H1 (cell line): ENCODE results near the gene CNOT6. TPM values are rescaled to one million over a fixed set of nuclear protein-coding genes. Genes with fewer than 3 reads are reported as not detected.

Source experiments
- CTCF ChIA-PET: fragments of 300-600 bp; sonication (Branson Sonifier 250); formaldehyde crosslinking; loops from one replicate; lab custom pipeline; 2021; ENCODE audit not compliant: partially characterized antibody; lab: Charles Lee
- POLR2A ChIA-PET: fragments of 300-600 bp; sonication (Branson Sonifier 250); formaldehyde crosslinking; loops from one replicate; lab custom pipeline; 2021; ENCODE audit warnings: inconsistent platforms; ENCODE audit not compliant: partially characterized antibody; lab: Charles Lee
- DNase-seq, 2 experiments: peaks; one replicate each; pipeline versions ENCODE4 v3.0.0 to v3.0.0-alpha.2; 2010 to 2022; ENCODE audit warnings: low spot score in 2 of 2, low read depth in 1 of 2, mixed read lengths in 1 of 2
- FAIRE-seq: peaks from 2 replicates; lab custom pipeline; 2011; peaks lifted over from hg19 to GRCh38; lab: Jason Lieb, UNC
- H2AFZ ChIP-seq: 2 replicates; pipeline ENCODE4 v1.8.1; 2012; ENCODE audit warnings: low read length, inconsistent platforms
- H2AK5ac ChIP-seq: 2 replicates; pipeline ENCODE4 v1.6.1; 2013; ENCODE audit warnings: low read depth, low read length
- H2BK120ac ChIP-seq: replicated peaks from 2 replicates; pipeline ENCODE3; 2013; ENCODE audit warnings: low read depth, low read length, inconsistent platforms
- H2BK12ac ChIP-seq: 2 replicates; pipeline ENCODE4 v1.6.1; 2013; ENCODE audit warnings: low read depth, low read length
- H2BK15ac ChIP-seq: 2 replicates; pipeline ENCODE4 v1.6.1; 2013; ENCODE audit warnings: low read length
- H2BK20ac ChIP-seq: 2 replicates; pipeline ENCODE4 v1.6.1; 2013; ENCODE audit warnings: low read length
- H2BK5ac ChIP-seq: 2 replicates; pipeline ENCODE4 v1.6.1; 2013; ENCODE audit warnings: low read depth, low read length
- H3K14ac ChIP-seq: 2 replicates; pipeline ENCODE4 v1.6.1; 2013; ENCODE audit warnings: inconsistent platforms; ENCODE audit not compliant: insufficient read length
- H3K18ac ChIP-seq: 2 replicates; pipeline ENCODE4 v1.6.1; 2013; ENCODE audit warnings: low read length; ENCODE audit errors: extremely low read depth
- H3K23ac ChIP-seq: 2 replicates; pipeline ENCODE4 v1.6.1; 2013; ENCODE audit warnings: inconsistent platforms; ENCODE audit not compliant: insufficient read length
- H3K23me2 ChIP-seq: 2 replicates; pipeline ENCODE4 v1.6.1; 2013; ENCODE audit warnings: low read depth, low read length
- H3K27ac ChIP-seq: 2 replicates; pipeline ENCODE4 v1.6.1; 2011; ENCODE audit warnings: low read depth, low read length, inconsistent platforms
- H3K27me3 ChIP-seq, 4 experiments: replicated peaks in 1 of 4; 1 replicate in 1 of 4; 2 replicates in 3 of 4; pipeline versions ENCODE4 v1.6.1 to v1.8.1; 2011 to 2013; ENCODE audit warnings: low read length in 3 of 4, mild to moderate bottlenecking in 3 of 4, inconsistent platforms in 2 of 4, mixed read lengths in 2 of 4, moderate library complexity in 1 of 4; ENCODE audit not compliant: control insufficient read depth in 3 of 4, insufficient read depth in 3 of 4; ENCODE audit errors: extremely low read depth in 1 of 4
- H3K36me3 ChIP-seq, 4 experiments: 2 replicates each; pipeline versions ENCODE4 v1.6.1 to v1.8.1; 2011 to 2013; ENCODE audit warnings: mild to moderate bottlenecking in 4 of 4, low read length in 3 of 4, moderate library complexity in 2 of 4, control low read depth in 1 of 4, inconsistent platforms in 1 of 4; ENCODE audit not compliant: insufficient read depth in 4 of 4, control insufficient read depth in 2 of 4
- H3K4ac ChIP-seq: replicated peaks from 2 replicates; pipeline ENCODE3; 2013; ENCODE audit warnings: low read length, low read depth, mixed read lengths, inconsistent platforms; ENCODE audit not compliant: insufficient read length
- H3K4me1 ChIP-seq, 4 experiments: replicated peaks in 1 of 4; 1 replicate in 1 of 4; 2 replicates in 3 of 4; pipeline versions ENCODE4 v1.6.1 to v1.8.1; 2011 to 2013; ENCODE audit warnings: low read length in 3 of 4, inconsistent platforms in 2 of 4, mixed read lengths in 1 of 4; ENCODE audit not compliant: insufficient read depth in 4 of 4, control insufficient read depth in 3 of 4
- H3K4me2 ChIP-seq, 2 experiments: 2 replicates each; pipeline versions ENCODE4 v1.6.1 to v1.8.1; 2011 to 2013; ENCODE audit warnings: low read depth in 2 of 2, low read length in 2 of 2, control low read depth in 1 of 2, inconsistent platforms in 1 of 2, mild to moderate bottlenecking in 1 of 2; ENCODE audit not compliant: insufficient read depth in 1 of 2
- H3K4me3 ChIP-seq, 4 experiments: fragments of 200-600, 300-600 bp in 1 of 4; sonication (generic), shearing (Covaris generic), sonication (Bioruptor Twin) in 1 of 4; 2 replicates each; pipeline versions ENCODE4 v1.5.1 to v1.8.1; 2011 to 2016; ENCODE audit warnings: low read length in 4 of 4, low read depth in 3 of 4, control low read depth in 2 of 4, inconsistent platforms in 2 of 4, mild to moderate bottlenecking in 2 of 4, mixed read lengths in 1 of 4, moderate library complexity in 1 of 4; ENCODE audit not compliant: insufficient read depth in 2 of 4; ENCODE audit errors: extremely low read depth in 1 of 4
- H3K56ac ChIP-seq: replicated peaks from 2 replicates; pipeline ENCODE3; 2013; ENCODE audit warnings: low read depth, mild to moderate bottlenecking, mixed read lengths, low read length, inconsistent platforms; ENCODE audit not compliant: insufficient read length
- H3K79me1 ChIP-seq: 2 replicates; pipeline ENCODE4 v1.6.1; 2013; ENCODE audit warnings: low read depth, low read length, control low read depth
- H3K79me2 ChIP-seq, 2 experiments: 2 replicates each; pipeline versions ENCODE4 v1.6.1 to v1.8.1; 2012 to 2013; ENCODE audit warnings: low read length in 2 of 2, mild to moderate bottlenecking in 2 of 2, inconsistent platforms in 1 of 2; ENCODE audit not compliant: insufficient read depth in 2 of 2, control insufficient read depth in 1 of 2
- H3K9ac ChIP-seq, 4 experiments: replicated peaks in 1 of 4; 1 replicate in 1 of 4; 2 replicates in 3 of 4; pipeline versions ENCODE4 v1.6.1 to v1.8.1; 2011 to 2013; ENCODE audit warnings: low read depth in 3 of 4, low read length in 3 of 4, control low read depth in 2 of 4, mild to moderate bottlenecking in 2 of 4, moderate library complexity in 2 of 4, inconsistent platforms in 1 of 4; ENCODE audit errors: extremely low read depth in 1 of 4
- H3K9me3 ChIP-seq, 2 experiments: 2 replicates each; pipeline versions ENCODE4 v1.6.1 to v1.8.1; 2012 to 2013; ENCODE audit warnings: mild to moderate bottlenecking in 2 of 2, moderate library complexity in 2 of 2, control low read depth in 1 of 2, inconsistent platforms in 1 of 2, low read depth in 1 of 2, low read length in 1 of 2, mixed read lengths in 1 of 2; ENCODE audit not compliant: insufficient read depth in 2 of 2
- H4K20me1 ChIP-seq, 2 experiments: replicated peaks in 1 of 2; 2 replicates each; pipeline versions ENCODE3 to v1.8.1; 2011 to 2013; ENCODE audit warnings: inconsistent platforms in 2 of 2, low read length in 2 of 2, mild to moderate bottlenecking in 1 of 2; ENCODE audit not compliant: insufficient read depth in 2 of 2, control insufficient read depth in 1 of 2
- H4K5ac ChIP-seq: 2 replicates; pipeline ENCODE4 v1.6.1; 2013; ENCODE audit warnings: low read length, low read depth, mixed read lengths, inconsistent platforms; ENCODE audit not compliant: insufficient read length
- H4K8ac ChIP-seq: 2 replicates; pipeline ENCODE4 v1.8.0; 2013; ENCODE audit warnings: mild to moderate bottlenecking, moderate library complexity, low read length, inconsistent platforms; ENCODE audit not compliant: insufficient read depth; ENCODE audit errors: extremely low read depth
- H4K91ac ChIP-seq: replicated peaks from 2 replicates; pipeline ENCODE3; 2013; ENCODE audit warnings: low read length, mixed read lengths, inconsistent platforms; ENCODE audit not compliant: insufficient read length
- ASH2L ChIP-seq: fragments of 200-600, 300-600 bp; sonication (generic); IDR thresholded peaks from one replicate; pipeline ENCODE4 v1.7.1; 2017; ENCODE audit warnings: low read length
- CREB1 ChIP-seq: IDR thresholded peaks from 2 replicates; pipeline ENCODE4 v1.6.1; 2012; ENCODE audit warnings: inconsistent platforms
- POU5F1 ChIP-seq: IDR thresholded peaks from 2 replicates; pipeline ENCODE4 v1.6.1; 2011; ENCODE audit warnings: low read depth, mild to moderate bottlenecking, low read length, moderate library complexity
- SUZ12 ChIP-seq: fragments of 200-600 bp; sonication (generic); IDR thresholded peaks from 2 replicates; pipeline ENCODE4 v1.6.1; 2012; ENCODE audit warnings: mild to moderate bottlenecking, inconsistent platforms, low read length, moderate library complexity, mixed read lengths
- WGBS, 2 experiments: shearing (Covaris generic) in 1 of 2; methylation state at CpG; one replicate each; pipeline versions ENCODE4 v1.1.6 to v1.1.7; 2013 to 2015; ENCODE audit warnings: low lambda C conversion rate in 2 of 2, mixed read lengths in 2 of 2, inconsistent platforms in 1 of 2, low coverage in 1 of 2, missing lambda C conversion rate in 1 of 2; ENCODE audit not compliant: insufficient replicate concordance in 2 of 2, insufficient coverage in 1 of 2, insufficient read length in 1 of 2; ENCODE audit errors: extremely low coverage in 1 of 2, missing lambda C conversion rate in 1 of 2; 5-methylcytosine and 5-hydroxymethylcytosine counted together
- polyA plus RNA-seq, 7 experiments: library from polyadenylated mRNA; depleted of rRNA in 3 of 7; stranded (reverse) in 5 of 7; unstranded in 2 of 7; fragments of >200 nt in 5 of 7; fragments of 200-250 nt in 2 of 7; gene quantifications; 1 replicate in 5 of 7; 2 replicates in 1 of 7; 4 replicates in 1 of 7; pipeline versions ENCODE4 v1.2.1 to v1.2.3, GENCODE V29; 2011 to 2013; ENCODE audit warnings: missing spikeins in 2 of 7, mixed read lengths in 2 of 7
- total RNA-seq: library from RNA; stranded (reverse); fragmentation: NEBNext Ultra II Directional; extraction: Animal tissue kit (Norgen Biotek cat#: 25700); gene quantifications from 2 replicates; pipeline ENCODE4 v1.2.1, GENCODE V29; 2021

The CNOT6 gene
- total and polyA plus RNA-seq, 2 of the 8 experiments (the other 6 are each of a cell fraction or from before 2014, with no cell fraction given): 10.7 to 45.4 TPM

GRCh38 chr5:180622910-180623309 lies 128.7 kb downstream of the CNOT6 start:
- H4K91ac ChIP-seq: no peak overlapping the region
- H3K9ac ChIP-seq: no peak overlapping the region
- H4K20me1 ChIP-seq: peaks cover 0 to 2% of the 10 kb centered on the region in 2 experiments
- no peak overlapping the region for H2BK20ac ChIP-seq
- H3K56ac ChIP-seq: no peak overlapping the region
- H3K79me2 ChIP-seq: no peaks in the 10 kb centered on the region
- peaks cover 4% of the 10 kb centered on the region; the same call in 1 of the 2 replicates for H3K23me2 ChIP-seq
- H3K9me3 ChIP-seq: no peaks in the 10 kb centered on the region
- 93% methylated on average over 5 of the region's 6 CpGs; no CpG with 5 or more reads in 1 of the 2 experiments for WGBS, 2 experiments
- H2AK5ac ChIP-seq: no peak overlapping the region
- H3K27me3 ChIP-seq: peaks cover 0 to 10% (median 4%) of the 10 kb centered on the region in 4 experiments; a peak in 5 of 7 replicates
- CTCF ChIA-PET: interaction anchor here (0.7 to 4.9 kb wide), 2 partner anchors 15 to 26 kb away, joined by 3 to 52 read pairs; no protein-coding TSS in a partner anchor
- DNase-seq (no peak), FAIRE-seq (no peak)
- TF ChIP-seq SUZ12: no peak
- TF ChIP-seq ASH2L: no peak
- no peak for TF ChIP-seq CREB1
- TF ChIP-seq POU5F1: no peak
- no peaks in the 10 kb centered on the region for H3K79me1 ChIP-seq
- H4K8ac ChIP-seq: no peak overlapping the region
- no peak overlapping the region for H3K4ac ChIP-seq
- H2AFZ ChIP-seq: no peak overlapping the region
- H3K27ac ChIP-seq: no peak overlapping the region
- no peak overlapping the region for H2BK15ac ChIP-seq
- POLR2A ChIA-PET: no interaction called here
- H2BK12ac ChIP-seq: no peak overlapping the region
- no peak overlapping the region for H3K4me2 ChIP-seq
- H3K23ac ChIP-seq: no peak overlapping the region
- no peak overlapping the region for H3K14ac ChIP-seq
- no peak overlapping the region for H4K5ac ChIP-seq
- peaks cover 0 to 4% (median 1%) of the 10 kb centered on the region in 4 experiments; a peak in 4 of 7 replicates for H3K4me1 ChIP-seq
- no peaks in the 10 kb centered on the region for H3K36me3 ChIP-seq
- H3K4me3 ChIP-seq: no peak overlapping the region
- H2BK120ac ChIP-seq: no peak overlapping the region
- H2BK5ac ChIP-seq: no peak overlapping the region
- no peak overlapping the region for H3K18ac ChIP-seq
